HTERT RPE-1 (cell line): ENCODE data around the gene TGDS.

ENCODE experiments used
- in situ Hi-C: fragments of 300-500 bp; cut with MboI; formaldehyde crosslinking; loops from 4 replicates; pipeline ENCODE4 v1.14.3; 2020; ENCODE audit warnings: low sequenced_read_pairs

TGDS gene

DNA sequence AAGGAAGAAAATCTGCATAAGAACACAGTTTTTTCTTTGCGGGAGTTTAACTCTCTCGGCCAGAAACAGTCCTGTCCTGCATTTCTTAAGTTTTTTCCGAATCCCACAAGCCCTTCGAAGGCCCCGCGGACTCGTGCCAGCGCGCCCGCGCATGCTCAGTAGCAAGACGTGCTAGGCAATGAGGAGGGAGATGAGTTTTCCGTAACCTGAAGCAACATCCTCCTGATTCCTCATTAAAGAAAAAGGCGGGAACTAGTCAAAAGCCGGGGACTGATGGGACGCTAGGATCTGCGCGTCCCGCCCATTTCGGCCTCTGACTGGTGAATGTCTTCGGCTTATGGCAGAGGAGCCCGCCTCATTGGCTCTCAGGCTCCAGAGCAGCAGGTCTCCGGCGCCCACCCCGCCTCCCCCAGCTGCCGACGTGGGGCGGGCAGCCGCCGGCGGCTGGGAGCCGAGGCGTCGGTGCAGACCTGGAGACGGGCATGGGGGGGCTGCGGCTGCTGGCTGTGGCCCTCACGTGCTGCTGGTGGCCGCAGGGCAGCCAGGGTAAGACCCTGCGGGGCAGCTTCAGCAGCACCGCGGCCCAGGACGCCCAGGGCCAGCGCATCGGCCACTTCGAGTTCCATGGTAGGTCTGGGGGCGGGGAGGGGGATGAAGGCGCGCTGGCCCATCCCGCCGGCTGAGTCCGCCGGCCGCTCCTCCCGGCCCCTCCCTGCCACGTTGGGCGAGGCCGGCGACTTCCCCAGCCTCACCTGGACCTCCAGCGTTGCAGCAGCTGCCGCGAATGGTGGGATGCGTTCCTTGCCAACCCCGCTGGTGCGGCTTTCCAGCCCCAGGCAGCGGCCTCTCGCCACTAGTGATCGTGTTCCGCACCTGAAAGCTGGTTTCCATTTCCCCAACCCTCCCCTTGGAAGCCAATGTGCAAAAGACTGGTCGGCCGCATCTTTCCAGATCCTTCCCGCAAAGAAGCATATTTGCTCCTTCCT lies 5.8 kb upstream of the TGDS start, which contains the start of gene GPR180:
TSS of gene GPR180 (plus strand) at position 412 of the 986 bp plus-strand sequence. CDS start at position 483, 71 bp downstream.
- in situ Hi-C loops: no loop called here

DNA sequence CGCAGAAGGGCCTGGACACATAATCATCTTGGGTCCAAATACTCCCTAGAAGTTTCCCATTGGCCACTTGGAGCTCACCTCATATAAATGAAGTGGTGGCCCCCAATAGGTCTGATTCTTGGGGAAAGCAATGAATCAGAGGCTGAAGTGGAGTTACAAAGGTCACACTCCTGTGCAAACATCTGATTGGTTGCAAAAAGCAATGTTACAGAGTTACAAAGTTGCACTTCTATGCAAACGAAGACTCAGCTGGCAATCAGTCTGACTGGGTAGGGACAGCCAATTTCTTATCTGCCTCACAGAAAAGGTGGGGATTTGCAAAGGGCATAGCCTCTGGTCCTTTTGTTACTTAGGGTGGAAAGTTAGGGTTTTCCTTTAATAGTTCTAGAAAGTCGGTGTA lies 3.9 kb upstream of the TGDS start:
- in situ Hi-C loops: no loop called here

DNA sequence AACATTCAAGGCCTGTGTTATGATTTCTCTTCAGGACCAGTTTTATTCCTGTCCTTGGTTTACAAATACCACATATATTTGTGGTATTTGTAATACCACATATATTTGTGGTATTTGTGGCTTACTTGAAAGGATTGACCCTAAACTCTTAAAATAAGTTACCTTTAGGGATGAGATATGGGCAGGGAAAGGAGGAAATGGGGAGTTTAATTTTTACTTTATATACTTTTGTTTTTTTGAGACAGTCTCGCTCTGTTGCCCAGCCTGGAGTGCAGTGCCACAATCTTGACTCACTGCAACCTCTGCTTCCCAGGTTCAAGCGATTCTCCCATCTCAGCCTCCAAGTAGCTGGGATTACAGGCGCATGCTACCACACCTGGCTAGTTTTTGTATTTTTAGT lies 2.3 kb upstream of the TGDS start:
- in situ Hi-C loops: no loop called here

DNA sequence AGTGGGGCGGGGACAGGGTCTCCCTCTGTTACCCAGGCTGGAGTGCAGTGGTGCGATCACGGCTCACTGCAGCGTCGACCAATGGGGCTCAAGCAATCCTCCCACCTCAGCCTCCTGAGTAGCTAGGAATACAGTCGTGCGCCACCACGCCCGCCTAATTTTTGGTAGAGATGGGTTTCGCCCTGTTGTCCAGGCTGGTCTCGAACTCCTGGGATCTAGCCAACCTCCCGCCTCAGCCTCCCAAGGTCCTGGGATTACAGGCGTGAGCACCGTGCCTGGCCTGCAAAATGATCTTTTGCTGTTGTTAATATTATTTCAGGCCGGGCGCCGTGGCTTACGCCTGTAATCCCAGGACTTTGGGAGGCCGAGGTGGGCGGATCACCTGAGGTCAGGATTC lies 621 bp upstream of the TGDS start:
- in situ Hi-C loops: no loop called here

DNA sequence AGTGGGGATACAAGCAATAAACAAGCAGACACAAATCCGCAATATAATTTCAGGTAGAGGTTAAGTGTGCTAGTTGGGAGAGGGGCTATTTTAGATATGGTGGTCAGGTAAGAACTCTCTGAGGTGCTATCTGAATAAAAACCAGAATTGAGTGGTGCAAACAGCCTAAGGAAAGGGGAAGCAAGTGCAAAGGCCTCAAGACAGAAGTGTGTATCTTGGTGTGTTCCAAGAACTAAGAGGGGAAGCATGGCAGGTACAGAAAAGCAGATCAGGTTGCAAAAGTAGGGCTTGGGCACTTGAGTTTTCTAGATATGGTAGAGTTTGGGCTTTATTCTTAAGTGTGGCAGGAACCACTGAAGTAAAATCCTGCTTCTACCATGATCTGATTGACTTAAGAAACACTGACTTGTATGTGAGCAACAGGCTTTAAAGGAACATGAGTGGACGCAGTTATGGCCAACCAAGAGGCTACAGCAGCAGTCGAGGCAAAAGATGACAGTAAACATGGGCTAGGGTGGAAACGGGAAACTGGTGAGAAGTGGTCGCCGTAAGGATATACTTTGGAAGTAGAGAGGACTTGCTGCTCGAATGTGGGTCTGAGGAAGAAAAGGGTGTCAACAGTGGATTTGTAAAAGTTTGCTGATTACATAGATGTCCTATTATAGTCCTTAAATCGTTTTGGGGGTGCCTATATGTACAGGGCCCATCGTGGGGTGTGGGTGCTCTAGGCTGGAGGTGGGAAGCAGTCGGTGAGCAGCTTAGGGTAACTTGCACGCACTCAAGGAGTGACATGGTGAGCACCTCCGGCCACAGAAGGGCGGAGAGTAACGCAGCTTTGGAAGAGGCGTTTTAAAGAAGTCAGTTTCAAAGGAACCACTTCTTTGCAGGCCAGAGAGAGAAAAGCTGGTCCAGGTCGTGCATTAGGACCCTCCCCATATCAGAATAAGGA lies 677 bp downstream of the TGDS start:
- in situ Hi-C loops: no loop called here

DNA sequence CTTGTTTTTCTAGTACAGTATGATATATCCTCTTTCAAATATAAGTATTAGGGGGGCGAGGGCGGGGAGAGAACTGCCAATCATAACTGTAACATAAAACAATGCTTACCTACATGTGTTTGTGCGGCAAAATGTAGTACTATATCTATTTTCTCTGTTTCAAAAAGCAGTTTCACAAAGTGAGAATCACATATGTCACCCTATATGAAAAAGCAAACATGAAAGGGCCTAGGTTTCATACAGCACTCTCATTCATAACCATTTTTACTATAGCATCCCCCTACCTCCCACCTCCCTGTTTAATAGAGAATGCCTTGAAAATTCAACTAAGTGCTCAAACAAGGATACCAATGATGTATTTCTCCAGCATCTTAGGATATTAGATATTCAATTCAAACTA lies 5.2 kb downstream of the TGDS start:
- in situ Hi-C loops: no loop called here

DNA sequence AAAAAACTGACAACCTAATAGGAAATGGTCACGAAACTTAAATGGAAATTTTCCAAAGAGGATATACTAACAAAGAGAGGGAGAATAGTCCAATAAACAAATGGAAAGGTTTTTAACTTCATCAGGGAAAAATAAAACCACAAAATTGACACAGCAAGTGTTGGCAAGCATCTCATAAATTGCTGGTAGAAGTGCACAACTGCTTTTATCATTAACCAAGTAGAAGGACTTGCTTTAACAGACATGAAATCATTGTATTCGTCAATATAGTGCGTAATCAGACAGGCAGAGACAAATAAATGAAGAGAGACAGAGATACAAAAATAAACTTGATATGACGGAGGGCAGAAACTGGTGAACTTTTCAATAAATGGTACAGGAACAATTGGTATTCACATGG lies 7.4 kb downstream of the TGDS start:
- in situ Hi-C loops: no loop called here

DNA sequence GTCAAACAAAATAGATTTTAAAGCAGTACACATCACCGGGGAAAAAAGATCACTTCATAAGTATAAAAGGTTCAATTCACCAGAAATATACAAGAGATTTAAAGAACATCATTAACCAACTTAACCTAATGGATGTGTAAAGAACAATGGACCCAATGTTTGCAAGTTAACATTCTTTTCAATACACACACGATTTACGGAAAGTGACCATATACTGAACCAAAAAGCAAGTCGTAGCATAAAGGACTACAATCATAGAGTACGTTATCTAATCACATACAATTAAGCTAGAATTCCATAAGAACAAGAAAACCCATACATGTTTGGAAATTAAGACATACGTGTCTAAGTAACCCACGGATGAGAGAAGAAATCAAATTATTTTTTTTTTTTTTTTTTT lies 9.6 kb downstream of the TGDS start:
- in situ Hi-C loops: no loop called here

DNA sequence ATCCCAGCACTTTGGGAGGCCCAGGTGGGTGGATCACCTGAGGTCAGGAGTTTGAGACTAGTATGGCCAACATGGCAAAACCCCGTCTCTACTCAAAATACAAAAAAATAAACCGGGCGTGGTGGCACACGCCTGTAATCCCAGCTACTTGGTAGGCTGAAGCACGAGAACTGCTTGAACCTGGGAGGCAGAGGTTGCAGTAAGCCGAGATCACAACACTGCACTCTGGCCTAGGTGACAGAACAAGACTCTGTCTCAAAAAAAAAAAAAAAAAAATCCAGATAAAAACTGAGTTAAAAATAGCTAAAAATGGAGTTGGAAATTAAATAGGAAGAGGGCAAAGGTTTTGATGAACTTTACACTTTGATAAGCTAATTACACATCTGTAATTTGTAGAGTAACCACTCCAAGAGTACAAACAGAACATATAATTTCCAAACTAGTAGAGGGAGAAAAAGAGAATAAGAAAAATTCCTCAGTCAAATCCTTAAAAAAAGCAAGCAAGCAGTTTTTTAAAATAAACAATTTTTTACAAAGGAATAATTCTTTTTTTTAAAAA lies 10.3 kb downstream of the TGDS start:
- in situ Hi-C loops: no loop called here

DNA sequence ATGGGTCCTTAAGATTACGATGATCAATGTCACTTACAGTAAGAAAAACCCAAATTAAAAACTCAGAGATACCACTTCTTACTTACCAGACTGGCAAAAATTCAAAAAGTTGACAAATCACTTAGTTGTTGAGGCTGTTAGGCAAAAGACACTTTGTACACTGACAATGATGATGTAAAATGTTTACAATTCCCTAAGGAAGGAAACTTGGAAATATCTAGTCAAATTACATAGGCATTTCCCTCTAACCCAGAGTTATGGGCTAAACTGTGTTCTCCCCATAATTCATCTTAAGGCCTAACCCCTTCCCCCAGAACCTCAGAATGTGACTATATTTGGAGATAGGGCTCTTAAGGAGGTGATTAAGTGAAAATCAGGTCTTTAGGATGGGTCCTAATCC lies 12.0 kb downstream of the TGDS start:
- in situ Hi-C loops: no loop called here

DNA sequence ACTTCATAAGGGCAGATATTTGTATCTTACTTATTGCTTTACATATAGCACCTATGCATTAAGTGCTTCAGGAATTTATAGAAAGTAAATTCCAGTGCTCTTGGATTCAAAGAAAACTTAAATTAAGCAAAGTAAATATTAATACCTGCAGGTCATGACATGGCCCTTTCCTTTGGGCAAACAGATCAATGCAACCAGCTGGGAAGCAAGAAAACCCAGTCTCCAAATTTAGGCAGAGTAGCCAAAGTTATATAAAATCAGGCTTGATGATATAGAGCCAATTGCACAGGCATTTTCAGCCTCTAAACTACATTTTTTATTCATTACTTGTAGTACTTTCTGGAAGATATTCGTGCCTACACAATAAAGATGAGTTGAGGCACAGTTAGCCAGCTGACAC lies 16.9 kb downstream of the TGDS start:
- in situ Hi-C loops: no loop called here

DNA sequence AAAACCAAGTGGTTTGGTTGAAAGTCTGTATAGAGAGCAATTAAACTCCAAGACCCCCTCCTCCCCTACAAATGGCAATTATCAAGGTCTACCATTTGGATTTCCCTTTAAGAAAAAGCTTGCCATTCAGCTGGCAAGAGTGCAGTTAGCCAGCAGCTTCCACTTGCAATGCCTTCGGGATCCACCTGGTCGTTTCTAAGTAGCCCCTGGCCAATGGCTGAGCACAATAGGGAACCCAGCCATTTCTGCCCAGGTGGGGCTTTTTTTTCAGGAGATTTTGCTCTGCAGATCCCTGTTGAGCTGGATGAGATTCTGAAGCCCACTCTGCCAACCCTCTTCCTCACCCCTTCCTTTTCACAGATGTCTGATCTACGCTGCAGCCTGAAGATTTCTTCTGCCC lies 26.3 kb downstream of the TGDS start:
- in situ Hi-C loops: no loop called here

DNA sequence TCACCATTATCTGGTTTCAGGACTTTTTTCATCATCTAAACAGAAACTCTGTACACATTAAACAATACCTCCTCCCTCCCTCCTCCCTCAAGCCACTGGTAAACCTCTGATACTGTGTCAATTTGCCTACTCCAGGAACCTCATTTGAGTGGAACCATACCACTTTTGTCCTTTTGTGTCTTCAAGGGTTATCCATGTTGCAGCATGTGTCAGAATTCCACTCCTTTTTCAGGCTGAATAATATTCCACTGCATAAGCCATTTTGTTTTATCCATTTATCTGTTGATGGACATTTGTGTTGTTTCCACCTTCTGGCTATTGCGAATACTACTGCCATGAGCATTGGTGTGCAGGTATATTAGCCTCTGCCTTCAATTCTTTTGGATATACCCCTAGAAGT lies 27.5 kb downstream of the TGDS start:
- in situ Hi-C loops: no loop called here

DNA sequence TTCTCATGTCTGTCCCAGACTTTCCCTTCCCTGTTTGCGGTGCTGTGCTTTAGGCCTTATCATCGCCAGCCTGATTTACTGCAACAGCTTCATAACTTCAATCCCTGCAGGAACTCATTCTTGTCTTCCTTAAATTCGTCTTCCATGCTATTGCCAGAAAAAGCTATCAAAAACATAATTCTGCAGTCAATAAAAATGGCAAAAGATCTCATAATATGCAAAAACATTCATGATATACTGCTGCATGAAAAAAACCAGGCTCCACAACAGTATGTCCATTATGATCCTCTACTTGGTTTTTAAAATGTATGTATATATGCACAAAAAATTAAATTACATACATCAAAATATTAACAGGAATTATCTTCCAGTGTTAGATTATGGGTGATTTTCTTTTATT lies 28.4 kb downstream of the TGDS start:
- in situ Hi-C loops: no loop called here

DNA sequence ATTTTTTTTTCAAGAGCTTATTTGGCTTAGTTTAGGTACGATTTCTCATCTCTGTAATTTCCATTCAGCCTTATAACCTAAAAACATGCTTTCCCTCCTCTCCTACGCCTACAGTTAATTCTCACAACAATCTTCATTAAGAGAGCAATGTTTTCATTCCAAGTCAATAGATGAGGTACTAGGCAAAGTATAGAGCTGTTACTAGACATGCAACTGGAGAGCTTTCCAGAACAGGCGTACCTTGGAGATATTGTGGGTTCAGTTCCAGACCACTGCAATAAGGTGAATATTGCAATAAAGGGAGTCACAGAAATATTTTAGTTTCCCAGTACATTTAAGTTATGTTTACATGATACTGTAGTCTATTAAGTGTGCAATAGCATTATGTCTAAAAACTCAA lies 34.8 kb downstream of the TGDS start:
- in situ Hi-C loops: no loop called here

DNA sequence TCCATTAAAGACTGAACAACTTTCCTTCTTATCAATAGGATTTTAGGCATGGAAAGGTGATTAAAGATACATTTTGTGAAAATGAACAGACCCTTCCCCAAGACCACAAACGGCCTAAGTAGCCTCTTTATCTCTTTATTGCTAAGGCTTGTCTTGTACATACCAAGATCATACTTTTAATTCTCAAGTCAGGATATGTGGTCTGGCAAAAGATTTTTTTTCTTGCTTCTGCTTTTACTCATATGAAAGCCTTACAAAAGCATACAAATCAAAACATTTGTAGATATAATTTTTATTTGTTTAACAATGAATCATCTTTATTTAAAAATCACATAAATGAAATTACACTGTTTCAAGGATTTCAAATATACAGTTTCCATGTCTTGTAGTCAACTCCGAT lies 35.8 kb downstream of the TGDS start:
- in situ Hi-C loops: no loop called here

DNA sequence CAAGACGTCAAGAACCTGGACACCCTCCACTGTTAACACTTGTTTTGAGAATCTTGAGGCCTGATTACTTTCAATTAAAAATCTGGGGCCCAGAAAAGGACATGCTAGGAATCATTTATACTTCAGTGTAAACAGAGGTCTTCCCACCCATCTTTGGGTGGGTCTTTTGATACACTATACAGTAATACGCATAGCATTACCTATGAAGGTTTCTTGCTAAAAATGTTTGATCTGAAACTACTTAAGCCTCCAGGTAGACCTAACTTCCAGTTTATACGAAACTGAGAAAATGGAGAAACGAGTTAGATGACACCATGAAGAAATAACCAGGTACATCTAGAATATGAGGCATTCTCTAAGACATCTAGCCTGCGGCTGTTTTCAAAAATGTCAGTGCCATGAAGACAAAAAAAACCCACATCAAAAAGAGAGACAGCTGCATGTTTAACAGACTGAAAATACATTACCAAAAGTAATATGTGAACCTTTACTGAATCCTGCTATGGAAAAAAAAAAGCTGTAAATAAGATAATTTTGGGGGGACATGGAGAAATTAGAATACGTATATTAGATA lies 36.6 kb downstream of the TGDS start:
- in situ Hi-C loops: no loop called here

DNA sequence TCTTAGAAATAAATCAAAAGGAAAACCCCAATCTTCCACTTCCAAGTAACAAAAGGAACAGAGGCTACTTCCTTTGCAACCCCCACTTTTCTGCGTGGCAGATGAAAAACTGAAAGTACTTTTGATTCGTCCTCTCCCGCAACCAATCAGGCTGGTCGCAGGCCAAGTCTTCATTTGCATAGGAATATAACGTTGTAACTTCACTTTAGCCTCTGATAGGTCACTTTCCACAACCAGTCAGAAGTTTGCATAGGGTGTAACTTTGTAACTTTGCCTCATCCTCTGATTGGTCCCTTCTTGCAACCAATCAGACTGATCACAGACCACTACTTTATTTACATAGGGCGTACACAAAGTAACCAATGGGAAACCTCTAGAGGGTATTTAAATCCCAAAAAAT lies 37.2 kb downstream of the TGDS start:
- in situ Hi-C loops: no loop called here

DNA sequence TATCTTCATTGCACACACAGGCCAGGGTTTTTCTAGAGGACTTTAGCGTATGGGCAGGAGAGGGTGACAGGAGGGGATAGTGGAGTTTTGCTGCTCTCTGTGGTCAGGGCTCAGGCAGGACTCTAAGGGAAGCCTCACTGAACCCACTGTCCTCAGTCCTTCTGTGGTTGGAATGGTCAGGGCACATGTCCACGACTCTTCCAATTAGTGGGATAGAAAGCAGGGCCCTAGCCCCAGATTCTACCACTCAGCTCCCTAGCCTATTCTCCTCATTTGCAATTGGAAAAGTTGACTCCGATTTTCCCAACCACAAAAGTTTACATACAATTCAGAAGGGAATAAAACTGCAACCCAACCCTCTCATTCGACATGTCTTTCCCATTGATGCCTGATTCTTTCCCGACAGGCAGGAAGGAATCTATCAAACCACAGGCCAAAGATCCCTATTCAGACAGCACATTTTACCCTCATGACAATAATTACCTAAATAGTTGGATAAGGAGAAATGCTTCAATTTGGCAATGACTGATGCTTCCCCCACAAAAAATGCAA lies 38.2 kb downstream of the TGDS start:
- in situ Hi-C loops: no loop called here

DNA sequence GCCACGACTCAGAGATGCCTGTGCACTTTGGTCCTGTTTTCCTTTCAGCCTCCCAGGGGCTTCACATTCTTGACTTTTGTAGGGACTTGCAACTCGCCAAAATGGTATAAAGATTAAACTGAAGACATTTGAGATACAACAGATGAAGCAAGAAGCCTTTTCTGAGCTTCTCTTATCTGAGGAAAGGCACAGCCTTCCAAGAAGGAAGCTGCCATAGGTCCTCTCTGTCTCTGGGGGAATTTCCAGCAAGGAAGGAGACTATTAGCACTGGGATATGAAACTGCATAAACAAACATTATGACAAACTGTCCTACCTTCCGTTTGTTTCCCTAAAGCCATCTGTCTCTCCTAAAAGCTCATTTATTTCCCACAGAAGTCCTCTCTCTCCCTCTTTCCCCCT lies 39.3 kb downstream of the TGDS start:
- in situ Hi-C loops: no loop called here

DNA sequence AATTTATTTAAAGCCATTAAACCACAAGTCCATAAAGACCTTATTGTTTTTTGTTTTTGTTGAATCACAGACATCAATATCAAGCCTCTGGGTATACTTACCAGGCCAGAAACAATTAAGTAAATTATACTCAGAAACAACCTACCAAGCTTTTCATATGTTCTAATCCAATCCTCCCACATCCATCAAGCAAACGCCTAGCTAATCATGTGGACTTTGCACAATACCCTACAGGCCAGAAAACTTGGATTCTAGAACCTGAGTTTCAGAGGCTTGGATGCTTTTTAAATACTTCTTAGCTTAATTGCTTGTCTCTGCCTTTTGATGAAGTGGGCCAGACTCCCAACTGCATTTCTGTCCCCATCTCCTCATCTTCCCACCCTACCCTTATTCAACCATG lies 39.9 kb downstream of the TGDS start:
- in situ Hi-C loops: no loop called here
